LNCAP (cell line): ENCODE data around the gene LAMC1.

Source experiments
- CTCF ChIP-seq: fragments of 450-650 bp; IDR thresholded peaks from 2 replicates; pipeline ENCODE4 v1.5.1; 2017; ENCODE audit warnings: mild to moderate bottlenecking

LAMC1 gene

DNA sequence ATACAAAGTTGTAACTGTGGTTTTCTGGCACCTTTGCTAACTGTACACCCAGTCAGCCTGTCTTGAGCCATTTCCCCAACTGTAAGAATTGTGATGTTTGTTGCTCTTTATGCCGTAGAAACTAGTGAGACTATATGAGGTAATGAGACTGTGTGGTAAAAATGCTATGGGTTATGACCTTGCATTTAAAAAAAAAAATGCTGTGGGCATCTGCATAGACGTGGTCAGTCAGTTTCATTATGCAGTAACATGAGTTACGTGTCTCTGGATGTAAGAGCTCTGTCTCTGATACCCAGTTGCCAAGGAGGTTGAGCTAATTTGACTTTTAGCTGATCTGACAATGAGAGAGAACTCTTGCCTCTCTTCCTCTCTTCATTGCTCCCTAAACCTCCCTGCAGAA is 82.2 kb downstream of the LAMC1 start:
- no peak for TF ChIP-seq CTCF

DNA sequence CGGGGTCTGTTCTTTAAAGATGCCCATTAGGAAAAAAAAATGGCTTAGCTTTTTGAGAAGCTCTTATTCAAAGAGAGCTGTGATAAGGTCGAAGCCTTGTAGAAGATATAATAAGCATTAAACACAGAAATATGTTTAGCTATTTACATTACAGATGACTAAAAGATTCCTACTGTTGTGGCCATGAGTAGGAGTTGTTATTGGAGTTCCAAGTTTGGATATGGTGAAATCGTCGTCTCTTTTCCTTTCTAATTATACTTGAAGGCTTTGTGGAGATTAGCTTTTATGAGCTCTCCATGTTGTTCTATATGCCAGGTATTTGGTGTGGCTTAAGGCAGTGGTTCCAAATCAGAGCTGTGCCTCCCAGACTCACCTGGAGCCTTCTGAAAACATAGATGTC is 82.9 kb downstream of the LAMC1 start:
- no peak for TF ChIP-seq CTCF

DNA sequence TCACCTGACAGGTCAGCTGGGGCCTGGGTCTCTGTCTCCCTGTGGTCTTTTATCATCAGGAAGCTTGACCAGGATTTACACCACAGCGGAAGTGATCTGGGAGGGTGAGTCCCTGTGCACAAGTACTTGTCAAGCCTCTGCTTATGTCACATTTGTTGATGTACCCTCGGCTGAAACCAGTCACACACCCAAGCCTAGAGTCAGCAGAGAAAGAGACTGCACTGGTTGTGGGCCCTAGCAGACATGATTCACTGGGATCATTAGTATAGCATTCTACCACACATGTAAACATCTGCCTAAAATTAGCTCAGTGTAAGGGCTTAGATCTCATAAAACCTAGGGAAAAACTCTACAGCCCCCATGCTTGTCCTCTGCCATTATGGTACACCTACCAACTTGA is 83.5 kb downstream of the LAMC1 start:
- no peak for TF ChIP-seq CTCF

- no peak for TF ChIP-seq CTCF
Measured at GRCh38 chr1:183110326-183110880, 87.2 kb downstream of the LAMC1 start.

DNA sequence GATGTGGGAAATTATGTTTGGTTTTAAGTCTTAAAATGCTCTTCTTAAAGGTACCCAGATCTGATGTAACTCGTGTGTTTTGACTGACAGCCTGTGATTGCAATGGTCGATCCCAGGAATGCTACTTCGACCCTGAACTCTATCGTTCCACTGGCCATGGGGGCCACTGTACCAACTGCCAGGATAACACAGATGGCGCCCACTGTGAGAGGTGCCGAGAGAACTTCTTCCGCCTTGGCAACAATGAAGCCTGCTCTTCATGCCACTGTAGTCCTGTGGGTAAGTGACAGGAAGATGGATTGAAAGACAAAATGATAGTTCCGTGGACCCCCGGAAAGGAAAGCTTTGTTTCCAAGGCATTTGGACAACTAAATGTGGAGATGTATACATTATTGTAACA is 91.2 kb downstream of the LAMC1 start:
- TF ChIP-seq CTCF = no peak

DNA sequence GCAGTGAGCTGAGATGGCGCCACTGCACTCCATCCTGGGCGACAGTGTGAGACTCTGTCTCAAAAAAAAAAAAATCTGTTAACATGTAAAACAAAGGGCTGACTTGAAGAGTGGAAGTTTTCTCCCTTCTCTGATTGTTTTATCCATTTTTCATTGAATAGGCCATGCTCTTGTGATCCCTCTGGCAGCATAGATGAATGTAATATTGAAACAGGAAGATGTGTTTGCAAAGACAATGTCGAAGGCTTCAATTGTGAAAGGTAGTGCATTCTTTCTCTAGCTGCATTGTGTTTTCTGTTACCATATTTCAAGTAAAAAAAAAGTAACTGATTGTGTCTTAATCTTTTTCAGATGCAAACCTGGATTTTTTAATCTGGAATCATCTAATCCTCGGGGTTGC is 93.2 kb downstream of the LAMC1 start:
- no peak for TF ChIP-seq CTCF

GRCh38 chr1:183121609-183122008 is 98.4 kb downstream of the LAMC1 start:
- TF ChIP-seq CTCF = no peak

- no peak for TF ChIP-seq CTCF
Measured at GRCh38 chr1:183124259-183124658, 101.0 kb downstream of the LAMC1 start.
